Kidney glomerular epithelial cell (primary cell): ENCODE measurements around the gene GC.
"Not testable (repeated sequence)": the region's sequence is repeated elsewhere in the genome, so short reads cannot be mapped to it uniquely, and the experiment has no call there.

Source experiments
- DNase-seq: peaks from one replicate; lab custom pipeline; 2025; lab: John Stamatoyannopoulos, UW

Gene GC, protein sequence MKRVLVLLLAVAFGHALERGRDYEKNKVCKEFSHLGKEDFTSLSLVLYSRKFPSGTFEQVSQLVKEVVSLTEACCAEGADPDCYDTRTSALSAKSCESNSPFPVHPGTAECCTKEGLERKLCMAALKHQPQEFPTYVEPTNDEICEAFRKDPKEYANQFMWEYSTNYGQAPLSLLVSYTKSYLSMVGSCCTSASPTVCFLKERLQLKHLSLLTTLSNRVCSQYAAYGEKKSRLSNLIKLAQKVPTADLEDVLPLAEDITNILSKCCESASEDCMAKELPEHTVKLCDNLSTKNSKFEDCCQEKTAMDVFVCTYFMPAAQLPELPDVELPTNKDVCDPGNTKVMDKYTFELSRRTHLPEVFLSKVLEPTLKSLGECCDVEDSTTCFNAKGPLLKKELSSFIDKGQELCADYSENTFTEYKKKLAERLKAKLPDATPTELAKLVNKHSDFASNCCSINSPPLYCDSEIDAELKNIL

GRCh38 chr4:71783972-71784371 lies at the start of gene GC:
TSS of gene GC (minus strand) at chr4:71784079. CDS start at chr4:71784018, 61 bp downstream.
- DNase-seq = no peak

DNA sequence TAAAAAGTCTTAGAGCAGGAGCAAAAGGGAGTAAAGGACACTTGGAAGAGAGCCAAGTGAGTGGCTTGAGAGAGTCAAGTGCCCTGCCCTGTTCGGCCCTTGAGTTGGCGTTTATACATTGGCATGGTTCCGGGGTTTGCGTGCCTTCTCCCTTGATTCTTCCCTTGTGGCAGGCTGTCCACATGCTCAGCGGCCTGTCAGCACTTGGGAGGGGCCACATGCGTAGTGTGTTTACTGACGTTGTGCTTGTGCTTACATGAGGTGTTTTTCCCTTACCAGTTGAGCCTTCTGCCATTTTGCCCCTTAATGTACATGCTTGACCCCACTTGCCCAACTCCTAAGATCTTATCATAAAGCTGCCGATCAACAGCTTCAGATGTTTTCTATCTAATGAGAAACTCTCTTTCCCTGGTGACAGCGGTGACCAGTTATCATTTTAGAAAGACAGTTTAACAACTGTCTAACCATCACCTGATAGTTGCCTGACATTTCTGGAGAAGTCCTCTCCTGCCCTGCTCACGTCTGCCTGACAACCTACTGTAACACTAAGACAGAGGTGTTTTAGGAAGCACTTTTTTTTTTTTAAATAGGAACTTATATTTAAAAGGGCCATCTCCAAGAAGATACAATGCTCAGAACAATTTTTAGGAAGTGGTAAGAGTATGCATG lies 49.5 kb upstream of the GC start:
- DNase-seq = no peak

- DNase-seq = no peak
Observed at GRCh38 chr4:71832049-71832448, 48.2 kb upstream of the GC start.

DNA sequence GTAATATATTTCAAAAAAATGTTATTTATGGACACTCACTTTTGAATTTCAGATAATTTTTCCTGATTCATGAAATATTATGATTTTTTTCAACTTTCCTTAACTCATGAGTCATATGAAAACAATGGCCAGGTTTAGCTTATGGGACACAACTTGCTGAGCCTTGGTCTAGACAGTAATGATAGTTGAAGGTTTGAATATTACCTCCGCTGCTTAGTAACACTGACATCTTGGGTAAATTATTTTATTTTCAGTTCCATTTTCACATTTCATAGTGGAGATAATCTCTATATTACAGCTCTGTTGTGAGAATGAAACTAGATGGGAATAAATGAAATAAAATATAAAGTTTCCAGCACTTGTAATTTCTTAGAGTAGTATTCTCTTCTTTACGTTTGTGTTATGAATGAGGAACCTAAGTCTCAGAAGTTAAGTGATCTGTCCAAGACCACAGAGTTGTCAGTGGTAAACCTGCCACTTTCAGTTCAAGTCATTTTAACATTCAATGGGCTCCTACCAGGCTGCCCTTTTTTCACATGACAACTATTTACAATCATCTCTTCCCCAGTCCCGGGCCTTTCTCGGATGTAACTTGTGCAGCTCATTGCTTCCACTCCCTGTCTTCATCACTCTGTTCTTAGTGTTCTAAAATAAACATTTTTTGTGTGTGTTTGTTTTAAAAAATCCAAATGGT lies 46.8 kb upstream of the GC start:
- DNase-seq = no peak

GRCh38 chr4:71828470-71828869 lies 44.6 kb upstream of the GC start:
- DNase-seq = no peak

DNA sequence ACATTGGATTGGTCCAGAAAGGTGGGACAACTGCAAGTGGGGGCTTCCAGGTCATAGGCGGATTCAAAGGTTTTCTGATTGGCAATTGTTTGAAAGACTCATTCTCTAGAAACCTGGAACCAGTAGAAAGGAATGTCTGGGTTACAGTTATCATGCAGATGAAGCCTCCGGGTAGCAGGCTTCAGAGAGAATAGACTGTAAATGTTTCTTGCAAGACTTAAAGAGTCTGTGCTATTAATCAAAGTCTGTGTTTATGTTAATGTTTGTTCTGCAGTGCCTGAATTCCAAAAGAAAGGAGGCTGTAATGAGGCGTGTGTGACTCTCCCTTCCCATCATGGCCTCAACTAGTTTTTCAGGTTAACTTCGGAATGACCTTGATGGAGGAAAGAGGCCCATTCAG lies 43.9 kb upstream of the GC start:
- DNase-seq = no peak

GRCh38 chr4:71816676-71817303 lies 32.9 kb upstream of the GC start:
- no peak for DNase-seq

DNA sequence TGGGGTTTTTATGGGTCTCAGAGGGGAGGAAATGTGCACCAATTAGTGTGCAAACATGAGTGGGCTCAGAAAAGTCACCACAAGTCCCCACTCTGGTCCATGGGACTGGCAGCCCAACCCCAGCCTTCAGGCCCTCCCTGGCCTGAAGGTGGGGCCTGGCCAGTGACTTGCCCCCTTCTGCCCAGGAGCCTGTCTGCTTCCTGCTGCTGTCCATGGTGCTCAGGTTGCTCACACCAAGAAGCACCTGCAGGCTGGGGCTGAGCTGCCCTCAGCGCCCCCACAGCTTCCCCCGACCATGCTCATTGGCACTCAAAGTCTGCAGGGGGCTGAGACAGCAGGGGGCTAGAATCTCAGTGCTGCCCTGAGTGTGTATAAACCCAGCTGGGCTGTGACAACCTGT lies 30.6 kb upstream of the GC start:
- no peak for DNase-seq

DNA sequence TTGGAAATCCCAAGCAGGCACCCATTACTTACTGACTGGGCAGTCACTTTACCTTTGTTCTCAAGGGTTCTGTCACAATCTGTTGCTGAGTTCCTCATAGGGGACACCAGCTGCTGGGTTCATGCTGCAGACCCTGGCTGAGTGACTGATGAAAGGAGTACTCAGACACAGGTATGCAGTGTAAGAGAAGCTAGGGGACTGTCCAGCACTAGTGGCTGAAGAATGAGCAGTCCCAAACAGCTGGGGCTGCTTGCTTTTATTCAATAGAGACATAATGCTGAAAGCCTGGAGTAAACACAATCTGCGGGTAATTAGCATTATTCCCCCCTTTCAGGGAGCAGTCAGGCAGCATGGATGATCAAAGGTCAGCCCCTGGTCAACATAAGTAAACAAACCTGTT lies 25.9 kb upstream of the GC start:
- DNase-seq = not testable (repeated sequence)

GRCh38 chr4:71807469-71807868 lies 23.6 kb upstream of the GC start:
- no peak for DNase-seq

DNA sequence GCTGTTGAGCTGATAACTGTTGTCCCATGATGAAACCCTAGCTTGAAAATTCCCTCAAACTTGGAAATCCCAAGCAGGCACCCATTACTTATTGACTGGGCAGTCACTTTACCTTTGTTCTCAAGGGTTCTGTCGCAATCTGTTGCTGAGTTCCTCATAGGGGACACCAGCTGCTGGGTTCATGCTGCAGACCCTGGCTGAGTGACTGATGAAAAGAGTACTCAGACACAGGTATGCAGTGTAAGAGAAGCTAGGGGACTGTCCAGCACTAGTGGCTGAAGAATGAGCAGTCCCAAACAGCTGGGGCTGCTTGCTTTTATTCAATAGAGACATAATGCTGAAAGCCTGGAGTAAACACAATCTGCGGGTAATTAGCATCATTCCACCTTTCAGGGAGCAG lies 21.4 kb upstream of the GC start:
- not testable (repeated sequence) for DNase-seq

- not testable (repeated sequence) for DNase-seq
Observed at GRCh38 chr4:71804017-71804697, 20.3 kb upstream of the GC start.

DNA sequence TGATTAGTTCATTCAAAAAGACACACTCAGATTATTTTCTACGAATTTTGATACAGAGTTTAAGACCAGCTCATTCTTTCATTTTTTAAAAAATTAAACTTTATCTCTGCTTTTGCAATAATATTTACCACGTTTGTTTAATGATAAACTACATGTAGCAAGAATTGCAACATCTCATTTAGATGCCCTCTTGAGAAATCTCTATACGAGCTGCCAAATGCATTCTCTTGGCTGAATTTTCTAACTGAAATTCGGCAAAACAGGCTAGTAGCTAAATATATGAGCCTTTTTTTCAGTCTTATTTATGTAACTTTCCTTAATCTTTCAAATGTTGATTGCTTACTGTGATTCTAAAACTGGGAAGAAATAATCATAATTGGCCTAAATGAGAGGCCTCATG lies 2.1 kb upstream of the GC start:
- no peak for DNase-seq

GRCh38 chr4:71784569-71785197 lies 804 bp upstream of the GC start:
- no peak for DNase-seq

DNA sequence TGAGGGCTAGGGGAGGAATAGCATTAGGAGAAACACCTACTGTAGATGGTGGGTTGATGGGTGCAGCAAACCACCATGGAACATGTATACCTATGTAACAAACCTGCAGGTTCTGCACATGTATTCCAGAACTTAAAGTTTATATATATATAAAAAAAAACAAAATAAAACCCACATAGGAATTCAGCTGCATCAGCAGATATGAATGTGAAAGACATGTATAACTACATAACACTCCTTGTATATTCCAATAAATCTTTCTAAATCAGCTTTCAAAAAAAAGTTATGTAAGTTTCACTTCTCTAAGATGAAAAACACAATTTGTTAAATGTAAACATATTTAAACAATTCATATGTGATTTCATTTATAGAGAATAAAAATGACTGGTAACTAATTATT lies 6.0 kb downstream of the GC start:
- DNase-seq = no peak

DNA sequence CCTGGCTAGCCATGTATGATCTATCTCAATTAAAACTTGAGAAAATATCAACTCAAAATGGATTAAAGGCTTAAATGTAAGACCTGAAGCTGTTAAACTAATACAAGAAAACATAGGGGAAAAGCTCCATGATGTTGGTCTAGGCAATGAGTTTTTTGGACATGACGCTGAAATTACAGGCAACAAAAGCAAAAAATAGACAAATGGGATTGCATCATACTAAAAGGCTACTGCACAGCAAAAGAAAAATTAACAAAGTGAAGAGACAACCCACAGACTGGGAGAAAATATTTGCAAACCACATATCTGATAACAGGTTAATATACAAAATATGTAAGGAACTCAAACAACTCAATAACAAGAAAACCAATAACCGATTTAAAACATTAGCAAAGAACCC lies 8.4 kb downstream of the GC start:
- DNase-seq = no peak

GRCh38 chr4:71774136-71774535 lies 9.7 kb downstream of the GC start:
- DNase-seq = no peak

DNA sequence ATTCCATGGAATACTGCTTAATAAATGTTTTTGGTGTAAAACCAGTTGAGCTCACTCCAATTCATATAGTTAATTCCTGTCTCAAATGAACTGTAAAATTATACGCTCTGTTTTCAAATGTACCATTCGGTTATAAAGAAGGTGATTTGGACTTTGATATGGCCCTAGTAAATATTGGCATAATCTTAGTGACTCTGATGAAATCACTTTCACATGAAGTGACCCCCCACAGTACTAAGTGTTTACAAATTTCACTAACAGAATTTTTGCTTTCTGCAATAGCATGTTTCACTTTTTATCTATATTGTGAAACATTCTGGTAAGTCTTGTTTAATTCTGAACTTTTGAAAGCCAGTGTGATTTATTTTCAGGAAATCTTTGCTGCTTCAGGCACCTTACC lies 10.9 kb downstream of the GC start:
- DNase-seq = no peak

GRCh38 chr4:71772592-71772991 lies 11.3 kb downstream of the GC start:
- DNase-seq = no peak

GRCh38 chr4:71771613-71772012 lies 12.3 kb downstream of the GC start:
- DNase-seq = no peak

GRCh38 chr4:71769434-71769833 lies 14.4 kb downstream of the GC start:
- DNase-seq = no peak
